GM12872 (cell line): ENCODE data around the gene MB.

Experiments used
- TF ChIP-seq, protein P1 (sequence below): IDR thresholded peaks from 3 replicates; pipeline ENCODE4 v1.5.1; 2011; ENCODE audit warnings: low read depth, mild to moderate bottlenecking, low read length, moderate library complexity; ENCODE audit not compliant: insufficient read depth

The MB gene

DNA sequence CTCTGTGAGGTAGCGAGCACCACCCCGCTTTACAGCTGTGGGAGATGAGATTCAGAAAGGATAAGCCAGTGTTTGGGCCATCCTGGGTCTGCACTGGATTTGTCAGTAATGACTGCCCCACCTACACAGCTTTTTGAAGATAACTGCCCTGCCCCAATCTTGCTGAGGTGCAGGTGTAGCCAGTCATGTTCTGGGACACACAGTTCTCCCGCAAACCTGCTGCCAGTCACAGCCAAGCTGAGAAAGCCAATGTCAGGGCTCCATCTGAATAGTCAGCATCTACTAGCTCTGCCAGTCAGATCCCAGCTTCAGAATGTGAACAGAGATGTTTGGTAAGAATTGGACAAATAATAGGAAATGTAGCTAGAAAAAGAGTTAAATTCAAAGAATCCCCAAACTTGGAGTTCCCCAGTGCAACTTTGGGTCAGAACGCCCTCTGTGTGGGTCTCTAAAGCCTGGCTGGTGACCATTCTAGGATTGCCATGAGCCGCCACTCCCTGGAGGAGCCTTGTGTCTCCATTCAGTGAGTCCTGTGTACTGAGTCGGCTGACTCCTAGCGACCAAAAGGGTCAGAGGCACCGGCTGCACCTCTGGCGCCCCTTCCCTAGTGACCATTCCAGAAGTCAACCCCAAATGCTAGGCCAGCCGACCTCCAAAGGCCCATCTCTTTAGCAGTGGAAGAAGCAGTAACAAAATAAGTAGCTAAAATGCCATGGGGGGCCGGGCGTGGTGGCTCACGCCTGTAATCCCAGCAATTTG is 2.4 kb upstream of the MB start:
- TF ChIP-seq, protein P1, sequence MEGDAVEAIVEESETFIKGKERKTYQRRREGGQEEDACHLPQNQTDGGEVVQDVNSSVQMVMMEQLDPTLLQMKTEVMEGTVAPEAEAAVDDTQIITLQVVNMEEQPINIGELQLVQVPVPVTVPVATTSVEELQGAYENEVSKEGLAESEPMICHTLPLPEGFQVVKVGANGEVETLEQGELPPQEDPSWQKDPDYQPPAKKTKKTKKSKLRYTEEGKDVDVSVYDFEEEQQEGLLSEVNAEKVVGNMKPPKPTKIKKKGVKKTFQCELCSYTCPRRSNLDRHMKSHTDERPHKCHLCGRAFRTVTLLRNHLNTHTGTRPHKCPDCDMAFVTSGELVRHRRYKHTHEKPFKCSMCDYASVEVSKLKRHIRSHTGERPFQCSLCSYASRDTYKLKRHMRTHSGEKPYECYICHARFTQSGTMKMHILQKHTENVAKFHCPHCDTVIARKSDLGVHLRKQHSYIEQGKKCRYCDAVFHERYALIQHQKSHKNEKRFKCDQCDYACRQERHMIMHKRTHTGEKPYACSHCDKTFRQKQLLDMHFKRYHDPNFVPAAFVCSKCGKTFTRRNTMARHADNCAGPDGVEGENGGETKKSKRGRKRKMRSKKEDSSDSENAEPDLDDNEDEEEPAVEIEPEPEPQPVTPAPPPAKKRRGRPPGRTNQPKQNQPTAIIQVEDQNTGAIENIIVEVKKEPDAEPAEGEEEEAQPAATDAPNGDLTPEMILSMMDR: no peak

DNA sequence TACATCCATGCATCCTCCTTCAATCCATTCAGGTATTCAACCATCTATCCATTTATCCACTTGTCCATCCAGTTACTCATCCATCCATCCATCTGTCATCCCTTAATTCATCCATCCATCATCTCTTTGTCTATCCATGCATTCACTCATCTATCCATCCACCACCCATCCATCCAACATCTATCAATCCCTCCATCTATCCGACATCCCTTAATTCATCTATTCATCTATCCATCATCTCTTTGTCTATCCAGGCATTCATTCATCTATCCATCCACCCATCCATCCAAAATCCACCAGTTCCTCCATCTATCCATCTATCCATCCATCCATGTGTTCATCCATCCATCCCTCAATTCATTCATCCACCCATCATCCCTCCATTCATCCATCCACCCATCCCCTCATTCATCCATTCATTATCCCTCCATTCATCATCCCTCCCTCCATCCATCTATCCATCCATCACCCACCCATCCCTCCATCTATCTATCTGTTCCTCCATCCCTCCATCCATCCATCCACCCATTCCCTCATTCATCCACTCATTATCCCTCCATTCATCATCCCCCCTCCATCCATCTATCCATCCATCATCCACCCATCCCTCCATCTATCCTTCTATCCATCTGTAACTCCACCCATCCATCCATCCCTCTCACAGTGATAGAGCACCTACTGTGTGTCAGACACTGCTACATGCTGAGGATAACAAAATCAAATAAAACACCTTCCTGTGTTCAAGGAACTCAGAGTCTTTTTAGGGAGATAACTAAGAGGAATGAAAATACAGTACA is 1.5 kb upstream of the MB start:
- TF ChIP-seq, protein P1: no peak

DNA sequence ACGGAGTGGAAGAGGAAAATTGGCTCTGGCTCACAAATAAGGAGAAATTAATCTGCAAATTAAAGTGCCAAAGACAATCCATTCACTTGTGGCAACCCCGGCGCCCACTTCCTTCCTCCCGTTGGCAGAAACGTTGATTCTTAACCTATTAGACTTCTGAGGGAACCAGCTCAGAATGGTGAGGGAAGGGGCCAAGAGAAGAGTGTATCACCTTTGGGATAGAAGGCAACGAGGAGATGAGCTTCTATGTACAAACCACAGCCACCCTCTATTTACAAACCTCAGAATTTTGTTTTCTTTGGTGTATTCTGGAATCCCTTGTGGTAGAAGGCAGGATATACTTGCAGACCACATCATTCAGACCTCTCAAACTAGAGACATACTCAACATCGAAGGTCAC is 1.1 kb downstream of the MB start:
- TF ChIP-seq, protein P1: no peak

GRCh38 chr22:35615156-35615555 is 2.0 kb downstream of the MB start:
- TF ChIP-seq, protein P1: no peak

DNA sequence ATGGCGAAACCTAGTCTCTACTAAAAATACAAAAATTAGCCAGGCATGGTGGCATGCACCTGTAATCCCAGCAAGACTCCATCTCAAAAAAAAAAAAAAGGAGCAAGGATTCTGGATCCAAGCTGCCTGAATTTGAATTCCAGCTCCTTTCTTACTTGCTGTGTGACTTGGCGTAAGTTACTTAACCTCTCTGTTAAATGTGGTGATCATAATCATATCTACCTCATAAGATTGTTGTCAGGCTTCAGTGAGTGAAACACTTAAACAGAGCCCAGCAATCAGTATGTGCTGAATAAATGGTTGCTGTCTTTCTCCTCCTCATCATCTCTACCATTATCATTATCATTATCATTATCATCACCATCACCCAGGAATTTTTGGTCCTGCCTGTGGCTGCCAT is 2.7 kb downstream of the MB start:
- TF ChIP-seq, protein P1: no peak

DNA sequence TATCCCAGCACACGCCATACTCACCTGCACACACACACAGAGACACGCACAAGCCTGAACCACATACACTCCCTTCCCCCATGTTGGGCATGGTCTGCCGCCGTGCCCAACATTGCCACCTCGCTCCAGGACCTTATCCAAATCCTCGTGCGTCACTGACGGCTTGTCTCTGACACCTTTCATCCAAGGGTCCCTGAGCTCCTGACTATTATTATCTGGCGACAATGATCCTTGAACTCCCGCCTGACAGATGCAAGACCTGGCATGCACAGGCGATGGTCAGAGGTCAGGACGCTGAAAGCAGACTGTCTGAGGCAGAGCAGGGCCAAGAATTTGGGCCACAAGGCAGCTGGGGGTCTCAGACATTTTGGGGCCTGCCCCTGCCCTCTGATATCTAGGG is 4.2 kb downstream of the MB start:
- TF ChIP-seq, protein P1: no peak

- TF ChIP-seq, protein P1: no peak
Observed at GRCh38 chr22:35611891-35612576, 5.1 kb downstream of the MB start.
